ENCODE measurements around the gene ADIPOR1.

GRCh38 chr1:202957733-202958543 is at the start of gene ADIPOR1:
- TF ChIP-seq EZH2phosphoT487 (IDR thresholded peaks at IDR 0.05; ENCODE audit: borderline replicate concordance, low read depth, low read length), result no peak
- TF ChIP-seq, protein P1, sequence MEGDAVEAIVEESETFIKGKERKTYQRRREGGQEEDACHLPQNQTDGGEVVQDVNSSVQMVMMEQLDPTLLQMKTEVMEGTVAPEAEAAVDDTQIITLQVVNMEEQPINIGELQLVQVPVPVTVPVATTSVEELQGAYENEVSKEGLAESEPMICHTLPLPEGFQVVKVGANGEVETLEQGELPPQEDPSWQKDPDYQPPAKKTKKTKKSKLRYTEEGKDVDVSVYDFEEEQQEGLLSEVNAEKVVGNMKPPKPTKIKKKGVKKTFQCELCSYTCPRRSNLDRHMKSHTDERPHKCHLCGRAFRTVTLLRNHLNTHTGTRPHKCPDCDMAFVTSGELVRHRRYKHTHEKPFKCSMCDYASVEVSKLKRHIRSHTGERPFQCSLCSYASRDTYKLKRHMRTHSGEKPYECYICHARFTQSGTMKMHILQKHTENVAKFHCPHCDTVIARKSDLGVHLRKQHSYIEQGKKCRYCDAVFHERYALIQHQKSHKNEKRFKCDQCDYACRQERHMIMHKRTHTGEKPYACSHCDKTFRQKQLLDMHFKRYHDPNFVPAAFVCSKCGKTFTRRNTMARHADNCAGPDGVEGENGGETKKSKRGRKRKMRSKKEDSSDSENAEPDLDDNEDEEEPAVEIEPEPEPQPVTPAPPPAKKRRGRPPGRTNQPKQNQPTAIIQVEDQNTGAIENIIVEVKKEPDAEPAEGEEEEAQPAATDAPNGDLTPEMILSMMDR (conservative IDR thresholded peaks at IDR 0.05; ENCODE audit: low read length), result no peak
